Measurements from ENCODE around the gene C19orf53. TPM values are rescaled to one million over a fixed set of nuclear protein-coding genes. Genes with fewer than 3 reads are reported as not detected.
A peak's percentile ranks its signal among the peaks of the same experiment; 100 is the strongest.

Gene C19orf53
- total and polyA plus RNA-seq, 9 of the 15 experiments (the other 6 are each of a cell fraction or from before 2014, with no cell fraction given): 98.5 to 441 (median 164) TPM

GRCh38 chr19:13794757-13795589 lies 20.7 kb downstream of the C19orf53 start, which contains the start of gene ZSWIM4 (continued):
- peak; percentile 97 for TF ChIP-seq ZFP91 (CRISPR knock-in tag; IDR thresholded peaks at IDR 0.05)

GRCh38 chr19:13795595-13796300 lies 21.5 kb downstream of the C19orf53 start:
- in situ Hi-C loops (cut with MboI): no loop called here
- CTCF ChIA-PET (ENCODE audit: low intra/inter-chr PET ratio): no interaction called here
- H3K4me2 ChIP-seq (ENCODE audit: insufficient read depth, low read length): peak overlapping the region; percentile 77
- no peaks in the 10 kb centered on the region for H3K9me1 ChIP-seq (ENCODE audit: control insufficient read depth, insufficient read depth, low read length)
- no peaks in the 10 kb centered on the region for H3K36me3 ChIP-seq (ENCODE audit: control insufficient read depth, insufficient read depth, low read length)
- POLR2A ChIA-PET: interaction anchor here (0.9 to 1.5 kb wide), 5 partner anchors 16 to 66 kb away, joined by 3 to 5 read pairs (median 3); no protein-coding TSS in a partner anchor
- H3K9ac ChIP-seq (ENCODE audit: insufficient read depth in 1 of 2, low read depth in 2 of 2, low read length in 2 of 2): peak overlapping the region; percentile 44 to 89
- no peaks in the 10 kb centered on the region for H3K9me3 ChIP-seq (replicated peaks; ENCODE audit: control insufficient read depth, insufficient read depth, low read depth, low read length)
- no peaks in the 10 kb centered on the region for H3K79me2 ChIP-seq (ENCODE audit: control insufficient read depth, insufficient read depth, low read length)
- WGBS (ENCODE audit: insufficient coverage, low coverage, missing lambda C conversion rate): 14% methylated on average over 21 of the region's 42 CpGs
- no TSS peak for BruUV-seq (replicated peaks)
- H2AFZ ChIP-seq (ENCODE audit: low read depth, low read length): peak overlapping the region; percentile 72
- intact Hi-C loops (cut with micrococcal nuclease): no loop called here
- H3K4me3 ChIP-seq: peak overlapping the region; percentile 61
- no peak for FAIRE-seq
- peak in 3 of 4 experiments; percentile 33 to 73 (median 69) for DNase-seq (ENCODE audit: extremely low read depth in 1 of 4, low spot score in 3 of 4)
- H4K20me1 ChIP-seq (replicated peaks; ENCODE audit: control insufficient read depth, insufficient read depth, low read length): no peaks in the 10 kb centered on the region
- peak overlapping the region; percentile 70; the same call in 2 of the 3 replicates for H3K27ac ChIP-seq (ENCODE audit: extremely low read depth, low read depth, low read length)
- H3K4me1 ChIP-seq (replicated peaks in 1 of 2; ENCODE audit: control insufficient read depth in 2 of 2, insufficient read depth in 2 of 2, low read length in 2 of 2): peaks cover 9 to 37% of the 10 kb centered on the region in 2 experiments; a peak in 4 of 5 replicates
- no peaks in the 10 kb centered on the region for H3K27me3 ChIP-seq (ENCODE audit: control insufficient read depth in 2 of 2, insufficient read depth in 2 of 2, low read length in 2 of 2)
- ATAC-seq: peak; percentile 37
- TF ChIP-seq ZZZ3 (IDR thresholded peaks at IDR 0.05) (no peak), NONO (IDR thresholded peaks at IDR 0.05; ENCODE audit: low read depth in 2 of 2, low read length in 1 of 2) (peak in 1 of 2 experiments; percentile 64; a peak in 1 of 4 replicates), TGIF2 (CRISPR knock-in tag; IDR thresholded peaks at IDR 0.05) (no peak), DDX20 (tag; IDR thresholded peaks at IDR 0.05; ENCODE audit: low read depth) (no peak), JUNB (CRISPR knock-in tag; conservative IDR thresholded peaks at IDR 0.05) (no peak), E2F6 (IDR thresholded peaks at IDR 0.05; ENCODE audit: borderline replicate concordance in 1 of 2, extremely low read depth in 1 of 2, insufficient read depth in 1 of 2, insufficient read length in 1 of 2, low read depth in 1 of 2, low read length in 1 of 2, poor library complexity in 1 of 2, severe bottlenecking in 1 of 2) (peak in 1 of 2 experiments; percentile 70), SMARCE1 (IDR thresholded peaks at IDR 0.05) (0 out of 2 replicates have a peak, but pooled peaks have one; percentile 16), HMGN3 (IDR thresholded peaks at IDR 0.05; ENCODE audit: borderline replicate concordance, extremely low read depth, insufficient read length, low read depth, low read length) (peak; percentile 16), SIN3B (IDR thresholded peaks at IDR 0.05; ENCODE audit: low read depth) (0 out of 2 replicates have a peak, but pooled peaks have one; percentile 36), RB1 (IDR thresholded peaks at IDR 0.05; ENCODE audit: low read depth) (peak; percentile 73; the same call in 1 of the 2 replicates), NEUROD1 (IDR thresholded peaks at IDR 0.05; ENCODE audit: borderline replicate concordance, low read depth, low read length, partially characterized antibody) (no peak), CSDE1 (IDR thresholded peaks at IDR 0.05) (no peak), BCL6 (CRISPR knock-in tag; IDR thresholded peaks at IDR 0.05) (no peak), ZBTB7A (IDR thresholded peaks at IDR 0.05; ENCODE audit: borderline replicate concordance, control insufficient read depth, low read depth, low read length) (peak; percentile 78; the same call in 1 of the 2 replicates)

All from K562 (cell line).